MCF 10A (cell line): ENCODE data around the gene FGA. TPM values are rescaled to one million over a fixed set of nuclear protein-coding genes. Genes with fewer than 3 reads are reported as not detected.

Source experiments
- BruUV-seq: library from RNA; stranded (reverse); fragments of 400-500 nt; replicated peaks from 2 replicates; lab custom pipeline; 2021; lab: Mats Ljungman, UMichigan
- CTCF ChIA-PET: fragments of 300-600 bp; sonication (Branson Sonifier 250); formaldehyde crosslinking; extraction: SDS; loops from one replicate; lab custom pipeline; 2021; ENCODE audit warnings: antibody characterized with exemption, inconsistent platforms; lab: Yijun Ruan, JAX
- POLR2A ChIA-PET: fragments of 300-600, 350-650 bp; sonication (Branson Sonifier 250); formaldehyde crosslinking; extraction: SDS; loops from one replicate; lab custom pipeline; 2020; ENCODE audit warnings: antibody characterized with exemption, inconsistent platforms; lab: Yijun Ruan, JAX
- DNase-seq: peaks from one replicate; pipeline ENCODE4 v3.0.0-alpha.2; 2018; ENCODE audit not compliant: unreplicated experiment
- H3K27ac Mint-ChIP-seq: one replicate; pipeline ENCODE4 v1.8.0; 2022; ENCODE audit warnings: mild to moderate bottlenecking, low read depth, mixed read lengths; ENCODE audit not compliant: unreplicated experiment
- H3K27me3 Mint-ChIP-seq: one replicate; pipeline ENCODE4 v1.8.0; 2022; ENCODE audit warnings: mixed read lengths; ENCODE audit not compliant: insufficient read depth, unreplicated experiment
- H3K36me3 Mint-ChIP-seq: one replicate; pipeline ENCODE4 v1.8.0; 2022; ENCODE audit warnings: mild to moderate bottlenecking, moderate library complexity, mixed read lengths; ENCODE audit not compliant: insufficient read depth, unreplicated experiment
- H3K4me1 Mint-ChIP-seq: one replicate; pipeline ENCODE4 v1.8.0; 2022; ENCODE audit warnings: mixed read lengths; ENCODE audit not compliant: insufficient read depth, unreplicated experiment
- H3K4me3 Mint-ChIP-seq: one replicate; pipeline ENCODE4 v1.8.0; 2022; ENCODE audit warnings: mild to moderate bottlenecking, moderate library complexity, mixed read lengths; ENCODE audit not compliant: unreplicated experiment
- H3K9me3 Mint-ChIP-seq: one replicate; pipeline ENCODE4 v1.8.0; 2022; ENCODE audit warnings: mixed read lengths; ENCODE audit not compliant: unreplicated experiment
- intact Hi-C: fragments of 100-400 bp; cut with micrococcal nuclease; formaldehyde crosslinking; loops from 2 replicates; pipeline ENCODE4 v1.14.1; 2022
- total RNA-seq: library from RNA; stranded (reverse); gene quantifications from 2 replicates; pipeline ENCODE4 v1.2.3, GENCODE V29; 2022
- TF ChIP-seq, protein P1 (sequence below): fragments of 200-600 bp; IDR thresholded peaks from one replicate; pipeline ENCODE4 v1.8.0; 2022; ENCODE audit warnings: antibody characterized with exemption, mild to moderate bottlenecking; ENCODE audit not compliant: unreplicated experiment

Gene FGA
- total RNA-seq, 1 experiment from 2014 or later = not detected

- DNase-seq = no peak
- intact Hi-C loops = no loop called here
- ChIA-PET CTCF (interaction anchor here (0.6 to 1.6 kb wide), 5 partner anchors 9 to 34 kb away, joined by 3 to 4 read pairs (median 3); no protein-coding TSS in a partner anchor), POLR2A (interaction anchor here (0.7 kb wide), 1 partner anchor 289 kb away, joined by 4 read pairs; no protein-coding TSS in a partner anchor)
- no TSS peak for BruUV-seq
- Mint-ChIP-seq H3K27ac (no peak overlapping the region), H3K36me3 (peaks cover 87% of the 10 kb centered on the region), H3K9me3 (peaks cover 8% of the 10 kb centered on the region), H3K27me3 (no peaks in the 10 kb centered on the region), H3K4me1 (no peaks in the 10 kb centered on the region), H3K4me3 (no peak overlapping the region)
- TF ChIP-seq, protein P1, sequence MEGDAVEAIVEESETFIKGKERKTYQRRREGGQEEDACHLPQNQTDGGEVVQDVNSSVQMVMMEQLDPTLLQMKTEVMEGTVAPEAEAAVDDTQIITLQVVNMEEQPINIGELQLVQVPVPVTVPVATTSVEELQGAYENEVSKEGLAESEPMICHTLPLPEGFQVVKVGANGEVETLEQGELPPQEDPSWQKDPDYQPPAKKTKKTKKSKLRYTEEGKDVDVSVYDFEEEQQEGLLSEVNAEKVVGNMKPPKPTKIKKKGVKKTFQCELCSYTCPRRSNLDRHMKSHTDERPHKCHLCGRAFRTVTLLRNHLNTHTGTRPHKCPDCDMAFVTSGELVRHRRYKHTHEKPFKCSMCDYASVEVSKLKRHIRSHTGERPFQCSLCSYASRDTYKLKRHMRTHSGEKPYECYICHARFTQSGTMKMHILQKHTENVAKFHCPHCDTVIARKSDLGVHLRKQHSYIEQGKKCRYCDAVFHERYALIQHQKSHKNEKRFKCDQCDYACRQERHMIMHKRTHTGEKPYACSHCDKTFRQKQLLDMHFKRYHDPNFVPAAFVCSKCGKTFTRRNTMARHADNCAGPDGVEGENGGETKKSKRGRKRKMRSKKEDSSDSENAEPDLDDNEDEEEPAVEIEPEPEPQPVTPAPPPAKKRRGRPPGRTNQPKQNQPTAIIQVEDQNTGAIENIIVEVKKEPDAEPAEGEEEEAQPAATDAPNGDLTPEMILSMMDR = no peak
These were observed 48.2 kb downstream of the FGA start for GRCh38 chr4:154542271-154542879.

Other genes starting within 250 kb of the FGA start
- gene DCHS2, start 98.9 kb downstream of the FGA start, total RNA-seq = 0.02 and 0.17 TPM in 2 replicates
- 107 and 136 TPM in 2 replicates for gene PLRG1, start 40.3 kb downstream of the FGA start, total RNA-seq
- not detected in 2 replicates for gene FGB, start 27.7 kb downstream of the FGA start, total RNA-seq
- gene FGG, start 21.9 kb upstream of the FGA start, total RNA-seq = 3.2 and 4.9 TPM in 2 replicates
- gene LRAT, start 153.3 kb upstream of the FGA start, total RNA-seq = 3.5 and 5.8 TPM in 2 replicates
- 0.21 and 0.29 TPM in 2 replicates for gene RBM46, start 190.5 kb upstream of the FGA start, total RNA-seq